Measurements from ENCODE around the gene ZBTB9. TPM values are rescaled to one million over a fixed set of nuclear protein-coding genes. Genes with fewer than 3 reads are reported as not detected.
"Not testable (repeated sequence)": the region's sequence is repeated elsewhere in the genome, so short reads cannot be mapped to it uniquely, and the experiment has no call there.

ZBTB9 gene
- polyA plus RNA-seq, 12 donors, result 3.9 to 8.5 (median 6.6) TPM; not detected in 1

- no peak for DNase-seq
Measured at GRCh38 chr6:33458676-33459075, 4.3 kb downstream of the ZBTB9 start.

DNA sequence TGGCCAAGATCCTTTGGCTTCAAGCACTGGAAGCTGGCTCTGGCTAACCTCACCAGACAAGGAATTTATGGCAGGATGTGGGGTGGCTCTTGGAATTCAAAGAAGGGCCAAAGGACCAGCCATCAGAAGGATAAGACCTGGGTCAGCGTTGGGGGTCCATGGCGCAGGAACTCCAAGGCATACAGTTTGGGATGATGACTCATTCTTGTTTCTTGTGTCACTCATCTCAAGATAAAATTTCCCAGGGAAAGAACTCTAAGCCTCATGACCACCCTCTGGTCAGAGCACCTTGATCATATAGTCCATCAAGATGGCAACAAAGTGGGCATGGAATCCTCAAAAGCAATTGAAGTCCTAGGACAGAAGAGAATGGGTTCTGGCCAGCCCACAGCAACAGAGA is 4.8 kb downstream of the ZBTB9 start:
- DNase-seq, result no peak

GRCh38 chr6:33466075-33466735 is 11.8 kb downstream of the ZBTB9 start:
- DNase-seq, result no peak

- no peak for DNase-seq
Measured at GRCh38 chr6:33467091-33467490, 12.7 kb downstream of the ZBTB9 start.

DNA sequence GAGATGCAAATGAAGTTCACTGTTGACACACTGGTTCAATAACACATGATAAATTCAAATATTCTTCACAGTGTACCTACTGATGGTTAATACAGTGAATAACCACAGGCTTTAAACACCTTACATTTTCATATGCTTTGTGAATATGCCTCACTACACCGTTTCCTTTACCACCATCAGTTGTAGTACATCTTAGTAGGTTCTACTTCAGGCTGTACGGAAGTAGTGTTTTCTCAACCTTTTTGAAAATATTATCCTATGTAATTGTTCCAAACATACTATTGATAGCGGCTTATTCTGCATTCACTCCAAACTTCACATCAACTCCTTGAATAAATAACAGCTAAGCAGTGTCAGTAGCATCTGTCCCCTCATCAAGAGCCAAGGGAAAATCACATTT is 15.3 kb downstream of the ZBTB9 start:
- no peak for DNase-seq

- no peak for DNase-seq
Measured at GRCh38 chr6:33477864-33478263, 23.5 kb downstream of the ZBTB9 start.

DNA sequence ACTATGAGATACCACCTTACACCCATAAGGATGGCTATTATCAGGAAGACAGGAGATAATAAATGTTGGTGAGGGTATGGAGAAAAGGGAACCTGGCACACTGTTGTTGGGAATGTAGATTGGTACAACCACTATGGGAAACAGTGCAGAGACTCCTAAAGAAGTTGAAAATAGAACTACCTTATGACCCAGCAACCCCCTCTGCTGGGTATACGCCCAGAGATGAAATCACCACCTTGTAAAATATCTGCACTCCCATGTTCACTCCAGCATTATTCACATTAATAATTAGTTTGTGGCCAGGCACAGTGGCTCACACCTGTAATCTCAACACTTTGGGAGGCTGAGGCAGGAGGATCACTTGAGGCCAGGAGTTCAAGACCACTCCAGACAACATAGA is 26.8 kb downstream of the ZBTB9 start:
- no peak for DNase-seq

- not testable (repeated sequence) for DNase-seq
Measured at GRCh38 chr6:33482620-33483019, 28.2 kb downstream of the ZBTB9 start.

GRCh38 chr6:33483678-33484077 is 29.3 kb downstream of the ZBTB9 start:
- DNase-seq, result no peak

DNA sequence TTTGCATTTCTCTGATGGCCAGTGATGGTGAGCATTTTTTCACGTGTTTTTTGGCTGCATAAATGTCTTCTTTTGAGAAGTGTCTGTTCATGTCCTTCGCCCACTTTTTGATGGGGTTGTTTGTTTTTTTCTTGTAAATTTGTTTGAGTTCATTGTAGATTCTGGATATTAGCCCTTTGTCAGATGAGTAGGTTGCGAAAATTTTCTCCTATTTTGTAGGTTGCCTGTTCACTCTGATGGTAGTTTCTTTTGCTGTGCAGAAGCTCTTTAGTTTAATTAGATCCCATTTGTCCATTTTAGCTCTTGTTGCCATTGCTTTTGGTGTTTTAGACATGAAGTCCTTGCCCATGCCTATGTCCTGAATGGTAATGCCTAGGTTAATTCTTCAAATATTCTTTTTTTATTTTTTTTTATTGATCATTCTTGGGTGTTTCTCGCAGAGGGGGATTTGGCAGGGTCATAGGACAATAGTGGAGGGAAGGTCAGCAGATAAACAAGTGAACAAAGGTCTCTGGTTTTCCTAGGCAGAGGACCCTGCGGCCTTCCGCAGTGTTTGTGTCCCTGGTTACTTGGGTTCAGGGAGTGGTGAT is 30.4 kb downstream of the ZBTB9 start:
- DNase-seq, result not testable (repeated sequence)

GRCh38 chr6:33485680-33486079 is 31.3 kb downstream of the ZBTB9 start:
- not testable (repeated sequence) for DNase-seq

GRCh38 chr6:33488339-33488738 is 34.0 kb downstream of the ZBTB9 start:
- DNase-seq, result no peak

DNA sequence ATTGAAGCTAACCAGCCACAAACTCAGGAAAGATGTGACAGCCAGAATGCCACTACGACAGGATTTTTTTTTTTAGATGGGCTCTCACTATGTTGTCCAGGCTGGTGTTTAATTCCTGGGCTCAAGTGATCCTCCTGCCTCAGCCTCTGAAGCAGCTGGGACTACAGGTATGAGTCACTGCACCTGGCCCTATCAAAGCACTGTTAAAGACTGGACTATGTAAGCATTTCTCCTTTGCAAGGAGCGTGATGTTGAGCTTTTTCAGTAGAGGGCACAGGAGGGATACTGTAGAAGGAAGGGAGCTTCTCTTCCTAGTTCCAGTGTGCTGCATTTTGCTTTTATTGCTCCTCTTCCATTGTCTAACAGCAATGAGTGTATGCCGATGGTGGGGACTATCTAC is 35.8 kb downstream of the ZBTB9 start:
- DNase-seq, result no peak

DNA sequence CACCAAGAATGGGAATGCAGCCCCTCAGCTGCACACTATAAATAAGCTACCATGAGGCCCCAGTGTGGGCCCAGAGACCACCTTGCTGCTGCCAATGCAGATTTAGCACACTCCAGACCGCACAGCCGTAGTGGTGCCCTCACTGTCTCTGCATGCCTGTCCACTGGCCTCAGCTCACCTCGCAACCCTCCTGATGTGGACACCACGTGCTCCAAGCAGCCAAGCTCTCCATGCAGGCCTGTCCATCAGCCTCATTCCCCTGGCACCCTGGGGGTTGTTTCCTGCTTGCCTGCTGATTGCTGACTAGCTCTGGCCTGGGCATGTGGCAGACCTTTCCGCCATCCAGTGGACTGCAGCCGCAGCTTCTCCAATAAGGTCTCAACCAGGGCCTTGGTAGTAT is 36.2 kb downstream of the ZBTB9 start:
- no peak for DNase-seq

GRCh38 chr6:33492093-33492492 is 37.7 kb downstream of the ZBTB9 start:
- DNase-seq, result no peak

DNA sequence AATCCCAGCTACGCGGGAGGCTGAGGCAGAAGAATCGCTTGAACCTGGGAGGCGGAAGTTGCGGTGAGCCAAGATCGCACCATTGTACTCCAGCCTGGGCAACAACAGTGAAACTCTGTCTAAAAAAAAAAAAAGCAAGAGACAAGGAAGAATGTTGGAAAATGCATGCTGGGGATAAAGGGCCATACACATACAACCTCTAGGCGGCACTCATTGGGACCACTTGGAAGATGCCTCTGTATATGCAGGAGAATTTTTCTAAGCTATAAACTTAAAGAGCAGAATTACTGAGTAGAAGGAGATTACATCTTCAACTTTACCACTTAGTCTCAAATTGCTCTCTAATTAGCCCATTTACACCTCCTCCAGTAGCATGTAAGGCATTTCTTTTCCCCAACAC is 42.8 kb downstream of the ZBTB9 start:
- no peak for DNase-seq

DNA sequence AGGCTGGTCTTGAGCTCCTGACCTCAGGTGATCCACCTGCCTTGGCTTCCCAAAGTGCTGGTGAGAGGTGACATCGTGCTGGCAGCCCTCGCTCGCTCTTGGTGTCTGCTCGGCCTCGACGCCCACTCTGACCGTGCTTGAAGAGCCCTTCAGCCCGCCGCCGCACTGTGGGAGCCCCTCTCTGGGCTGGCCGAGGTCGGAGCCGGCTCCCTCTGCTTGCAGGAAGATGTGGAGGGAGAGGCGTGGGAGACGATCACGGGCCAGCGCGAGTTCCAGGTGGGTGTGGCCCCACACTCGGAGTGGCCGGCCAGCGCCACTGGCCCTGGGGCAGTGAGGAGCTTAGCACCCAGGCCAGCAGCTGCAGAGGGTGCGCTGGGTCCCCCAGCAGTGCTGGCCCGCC is 48.1 kb downstream of the ZBTB9 start:
- DNase-seq, result no peak

- DNase-seq, result no peak
Measured at GRCh38 chr6:33504486-33504885, 50.1 kb downstream of the ZBTB9 start.

DNA sequence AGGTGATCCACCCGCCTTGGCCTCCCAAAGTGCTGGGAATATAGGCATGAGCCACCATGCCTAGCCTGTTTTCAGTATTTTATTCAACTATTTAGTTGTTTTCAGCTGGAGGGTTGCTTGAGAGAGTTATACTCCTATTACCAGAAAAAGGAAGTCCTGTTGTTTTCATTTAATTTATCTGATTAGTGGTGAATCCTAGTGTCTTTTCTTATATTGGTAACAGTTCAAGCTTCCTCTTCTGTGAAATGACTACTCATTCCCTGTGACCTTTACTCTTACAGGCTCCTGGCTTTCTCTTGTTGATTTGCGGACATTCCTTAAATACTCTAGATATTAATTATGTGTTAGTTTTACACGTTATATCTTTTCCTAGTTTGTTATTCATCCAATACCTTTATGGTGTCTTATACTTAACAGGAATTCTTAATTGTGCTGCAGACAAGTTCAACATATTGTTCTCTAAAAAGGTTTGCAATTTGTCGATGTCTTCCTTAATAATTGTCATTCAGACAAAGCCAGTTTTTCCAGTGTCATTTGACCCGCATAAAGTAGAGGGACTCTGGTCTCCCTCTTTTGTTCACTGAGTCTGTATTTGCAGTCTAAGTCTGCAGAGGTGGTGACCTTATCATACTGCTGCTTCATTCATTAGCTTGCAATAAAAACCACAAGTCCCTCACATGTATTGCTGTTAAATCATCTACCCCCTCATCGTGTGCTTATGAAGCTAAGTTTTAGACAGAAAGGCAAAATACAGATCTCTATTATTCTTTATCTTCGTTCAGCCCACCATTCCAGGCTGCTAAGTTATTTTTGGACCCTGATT is 51.4 kb downstream of the ZBTB9 start:
- no peak for DNase-seq
